Peyer's patch (tissue), 4 donors: ENCODE measurements around the gene MRGPRD. TPM values are rescaled to one million over a fixed set of nuclear protein-coding genes. Genes with fewer than 3 reads are reported as not detected.

Experiments used
- DNase-seq, 3 donors: peaks; one replicate each; pipeline ENCODE4 v3.0.0-alpha.2; 2017 to 2019
- H3K27ac ChIP-seq, 4 donors: fragments of 200-600 bp; sonication (generic); one replicate each; pipeline ENCODE4 v1.5.1; 2016 to 2019
- H3K27me3 ChIP-seq, 2 donors: fragments of 200-600 bp; sonication (generic); one replicate each; pipeline ENCODE4 v1.5.1; 2019
- H3K36me3 ChIP-seq, 3 donors: fragments of 200-600 bp; sonication (generic); one replicate each; pipeline ENCODE4 v1.5.1; 2016 to 2019
- H3K4me1 ChIP-seq, 4 donors: fragments of 200-600 bp; sonication (generic); one replicate each; pipeline ENCODE4 v1.5.1; 2016 to 2019
- H3K4me3 ChIP-seq, 4 donors: fragments of 200-600 bp; sonication (generic); 1 replicate in 3 of 4; 2 replicates in 1 of 4; pipeline ENCODE4 v1.5.1; 2016 to 2019; ENCODE audit warnings: mild to moderate bottlenecking in 1 of 4
- H3K9me3 ChIP-seq, 4 donors: fragments of 200-600 bp; sonication (generic); one replicate each; pipeline ENCODE4 v1.5.1; 2016 to 2019; ENCODE audit warnings: mild to moderate bottlenecking in 1 of 4
- CTCF ChIP-seq, 6 experiments: fragments of 450-650 bp in 4 of 6; fragments of 200-600 bp in 2 of 6; sonication (generic) in 1 of 6; IDR thresholded peaks; one replicate each; pipeline ENCODE4 v1.5.1; 2017 to 2019; ENCODE audit warnings: antibody characterized with exemption in 6 of 6, mild to moderate bottlenecking in 3 of 6, moderate library complexity in 1 of 6
- POLR2A ChIP-seq, 2 donors: fragments of 450-650 bp; IDR thresholded peaks; one replicate each; pipeline ENCODE4 v1.5.1; 2017; ENCODE audit warnings: antibody characterized with exemption in 2 of 2, mild to moderate bottlenecking in 2 of 2, moderate library complexity in 2 of 2
- total RNA-seq, 4 donors: library from RNA; depleted of rRNA; stranded (reverse); fragments of >200 nt; gene quantifications; one replicate each; pipeline ENCODE4 v1.1.0, GENCODE V29; 2016

Gene MRGPRD
- total RNA-seq, 4 donors from 2014 or later = not detected

GRCh38 chr11:68979931-68980775 lies 633 bp downstream of the MRGPRD start:
- H3K27me3 ChIP-seq = no peaks in the 10 kb centered on the region
- H3K4me3 ChIP-seq = no peak overlapping the region
- DNase-seq = peak in 1 of 3 donors; percentile 33
- H3K36me3 ChIP-seq = no peaks in the 10 kb centered on the region
- no peak overlapping the region for H3K27ac ChIP-seq
- H3K4me1 ChIP-seq = no peaks in the 10 kb centered on the region
- no peaks in the 10 kb centered on the region for H3K9me3 ChIP-seq
- TF ChIP-seq POLR2A (IDR thresholded peaks at IDR 0.05) = no peak

- Histone ChIP-seq H3K36me3 (no peaks in the 10 kb centered on the region), H3K4me1 (no peaks in the 10 kb centered on the region), H3K27me3 (no peaks in the 10 kb centered on the region), H3K4me3 (no peak overlapping the region), H3K9me3 (no peaks in the 10 kb centered on the region), H3K27ac (no peak overlapping the region)
- DNase-seq = peak in 1 of 3 donors; percentile 32
- TF ChIP-seq CTCF (IDR thresholded peaks at IDR 0.05) = no peak
- no peak for TF ChIP-seq POLR2A (IDR thresholded peaks at IDR 0.05)
These were observed 1.7 kb downstream of the MRGPRD start for GRCh38 chr11:68978931-68979594.

- Histone ChIP-seq H3K27ac (no peak overlapping the region), H3K4me1 (no peaks in the 10 kb centered on the region), H3K4me3 (no peak overlapping the region), H3K36me3 (no peaks in the 10 kb centered on the region), H3K27me3 (no peaks in the 10 kb centered on the region), H3K9me3 (no peaks in the 10 kb centered on the region)
- no peak for DNase-seq
- no peak for TF ChIP-seq CTCF (IDR thresholded peaks at IDR 0.05)
- TF ChIP-seq POLR2A (IDR thresholded peaks at IDR 0.05) = no peak
These were observed 2.2 kb downstream of the MRGPRD start for GRCh38 chr11:68978626-68978930.

GRCh38 chr11:68977781-68978625 lies 2.8 kb downstream of the MRGPRD start:
- Histone ChIP-seq H3K4me1 (no peaks in the 10 kb centered on the region), H3K4me3 (no peak overlapping the region), H3K27me3 (no peaks in the 10 kb centered on the region), H3K36me3 (no peaks in the 10 kb centered on the region), H3K27ac (no peak overlapping the region), H3K9me3 (no peaks in the 10 kb centered on the region)
- TF ChIP-seq POLR2A (IDR thresholded peaks at IDR 0.05) (no peak), CTCF (IDR thresholded peaks at IDR 0.05) (no peak)
- DNase-seq = peak in 1 of 3 donors; percentile 13

GRCh38 chr11:68976563-68976962 lies 4.2 kb downstream of the MRGPRD start:
- no peak overlapping the region for H3K4me3 ChIP-seq
- no peak overlapping the region for H3K27ac ChIP-seq
- peak in 1 of 3 donors; percentile 15 for DNase-seq
- no peaks in the 10 kb centered on the region for H3K36me3 ChIP-seq
- H3K27me3 ChIP-seq = no peaks in the 10 kb centered on the region
- no peak for TF ChIP-seq CTCF (IDR thresholded peaks at IDR 0.05)
- H3K9me3 ChIP-seq = no peaks in the 10 kb centered on the region
- H3K4me1 ChIP-seq = no peaks in the 10 kb centered on the region
